Spleen (tissue), 11 donors: ENCODE data around the gene VPS51. TPM values are rescaled to one million over a fixed set of nuclear protein-coding genes. Genes with fewer than 3 reads are reported as not detected.

ENCODE experiments used
- DNase-seq: peaks from one replicate; pipeline ENCODE4 v3.0.0-alpha.2; 2020
- H3K27ac ChIP-seq, 8 donors: fragments of 200-600 bp; sonication (generic) in 7 of 8; 1 replicate in 4 of 8; 2 replicates in 4 of 8; pipeline versions ENCODE4 v1.5.0 to v1.8.0; 2016 to 2021; ENCODE audit warnings: inconsistent platforms in 4 of 8, mild to moderate bottlenecking in 4 of 8, moderate library complexity in 1 of 8
- H3K27me3 ChIP-seq, 7 donors: fragments of 200-600 bp; sonication (generic) in 6 of 7; replicated peaks in 1 of 7; 1 replicate in 4 of 7; 2 replicates in 3 of 7; pipeline versions ENCODE4 v1.5.0 to v1.8.0; 2016 to 2021; ENCODE audit warnings: inconsistent platforms in 3 of 7, mild to moderate bottlenecking in 1 of 7
- H3K36me3 ChIP-seq, 6 donors: fragments of 200-600 bp; sonication (generic) in 5 of 6; 1 replicate in 4 of 6; 2 replicates in 2 of 6; pipeline versions ENCODE4 v1.5.0 to v1.8.0; 2016 to 2021; ENCODE audit warnings: inconsistent platforms in 2 of 6
- H3K4me1 ChIP-seq, 6 donors: fragments of 200-600 bp; sonication (generic) in 5 of 6; 1 replicate in 3 of 6; 2 replicates in 3 of 6; pipeline versions ENCODE4 v1.5.0 to v1.8.0; 2016 to 2021; ENCODE audit warnings: inconsistent platforms in 3 of 6
- H3K4me3 ChIP-seq, 8 donors: fragments of 200-600 bp; sonication (generic) in 7 of 8; 1 replicate in 4 of 8; 2 replicates in 4 of 8; pipeline versions ENCODE4 v1.5.0 to v1.8.0; 2016 to 2021; ENCODE audit warnings: inconsistent platforms in 4 of 8, mild to moderate bottlenecking in 4 of 8, moderate library complexity in 2 of 8
- H3K9me3 ChIP-seq, 8 donors: fragments of 200-600 bp; sonication (generic) in 7 of 8; 1 replicate in 4 of 8; 2 replicates in 4 of 8; pipeline versions ENCODE4 v1.5.0 to v1.8.0; 2016 to 2021; ENCODE audit warnings: inconsistent platforms in 4 of 8
- CTCF ChIP-seq, 11 experiments: fragments of 200-600 bp in 7 of 11; fragments of 450-650 bp in 4 of 11; sonication (generic) in 4 of 11; IDR thresholded peaks in 8 of 11; conservative IDR thresholded peaks in 3 of 11; 1 replicate in 7 of 11; 2 replicates in 4 of 11; pipeline versions ENCODE4 v1.4.0 to v1.8.0; 2016 to 2021; ENCODE audit warnings: antibody characterized with exemption in 11 of 11, inconsistent platforms in 4 of 11, mild to moderate bottlenecking in 1 of 11
- POLR2A ChIP-seq, 3 donors: fragments of 450-650 bp; IDR thresholded peaks; one replicate each; pipeline ENCODE4 v1.5.1; 2017; ENCODE audit warnings: antibody characterized with exemption in 3 of 3, mild to moderate bottlenecking in 1 of 3
- POLR2AphosphoS5 ChIP-seq, 3 donors: sonication (generic); formaldehyde crosslinking; IDR thresholded peaks; one replicate each; pipeline ENCODE4 v1.5.1; 2017; ENCODE audit warnings: antibody characterized with exemption in 3 of 3
- WGBS, 5 donors: extraction: QIAGEN DNeasy Blood & Tissue Kit in 3 of 5; methylation state at CpG; one replicate each; pipeline versions ENCODE4 v1.1.5 to v1.1.7; 2013 to 2018; 5-methylcytosine and 5-hydroxymethylcytosine counted together
- intact Hi-C: fragments of 100-400 bp; cut with DNase I; formaldehyde crosslinking; loops from one replicate; pipeline ENCODE4 v1.15.0; 2023; ENCODE audit warnings: low total_unique reads
- polyA plus RNA-seq, 3 donors: library from polyadenylated mRNA; stranded (reverse); fragments of 200-250 nt; gene quantifications; one replicate each; pipeline ENCODE4 v1.2.1, GENCODE V29; 2013
- total RNA-seq, 7 donors: library from RNA; depleted of rRNA in 3 of 7; stranded (reverse); fragments of >200 nt in 3 of 7; fragmentation: NEBNext Ultra II Directional in 4 of 7; extraction: Animal tissue kit (Norgen Biotek cat#: 25700) in 4 of 7; gene quantifications; one replicate each; pipeline versions ENCODE4 v1.1.0 to v1.2.1, GENCODE V29; 2016 to 2021
- donor health status: healthy with polysubstance abuse.
- donor health status: DM: no; HTN: no; CAD: no; lungs with moderate emphysema.
- donor health status: DM: no; HTN: no; CAD: no.
- donor health status: Bipolar disorder and iron deficiency.
- donor health status: healthy.
- donor health status: DM: no; HTN: no; CAD: no.
- donor health status: DM: yes; HTN: yes; CAD: no.

Gene VPS51
- total and polyA plus RNA-seq, 10 donors: 103 to 570 (median 149) TPM

GRCh38 chr11:65150509-65151299, 54.7 kb downstream of the VPS51 start:
- Histone ChIP-seq H3K27ac (peak overlapping the region in 7 of 8 donors; percentile 17 to 76 (median 58)), H3K4me1 (peaks cover 0 to 45% (median 17%) of the 10 kb centered on the region in 6 donors), H3K4me3 (no peak overlapping the region), H3K27me3 (no peaks in the 10 kb centered on the region), H3K9me3 (peaks cover 0 to 8% (median 0%) of the 10 kb centered on the region in 8 donors), H3K36me3 (no peaks in the 10 kb centered on the region)
- DNase-seq: peak; percentile 82
- peak in 1 of 11 experiments; percentile 13 for TF ChIP-seq CTCF (IDR thresholded peaks at IDR 0.05 in 8 of 11, conservative IDR thresholded peaks at IDR 0.05 in 3 of 11)
- TF ChIP-seq POLR2AphosphoS5 (IDR thresholded peaks at IDR 0.05): peak; percentile 35 to 58 (median 40)
- no peak for TF ChIP-seq POLR2A (IDR thresholded peaks at IDR 0.05)
- intact Hi-C loops: no loop called here
- 19 to 39% (median 29%) methylated on average over 9 to 12 of the region's 12 CpGs for WGBS, 5 donors

GRCh38 chr11:65151331-65151899, 55.4 kb downstream of the VPS51 start:
- peaks cover 0 to 38% (median 17%) of the 10 kb centered on the region in 6 donors for H3K4me1 ChIP-seq
- peak overlapping the region in 6 of 8 donors; percentile 38 to 76 (median 64) for H3K27ac ChIP-seq
- H3K9me3 ChIP-seq: peaks cover 0 to 8% (median 0%) of the 10 kb centered on the region in 8 donors
- no peak for DNase-seq
- intact Hi-C loops: no loop called here
- no peaks in the 10 kb centered on the region for H3K36me3 ChIP-seq
- H3K27me3 ChIP-seq: no peaks in the 10 kb centered on the region
- 47 to 61% (median 57%) methylated on average over 3 of the region's 3 CpGs for WGBS, 5 donors
- no peak for TF ChIP-seq POLR2AphosphoS5 (IDR thresholded peaks at IDR 0.05)
- no peak for TF ChIP-seq POLR2A (IDR thresholded peaks at IDR 0.05)
- no peak for TF ChIP-seq CTCF (IDR thresholded peaks at IDR 0.05 in 8 of 11, conservative IDR thresholded peaks at IDR 0.05 in 3 of 11)
- H3K4me3 ChIP-seq: no peak overlapping the region

DNA sequence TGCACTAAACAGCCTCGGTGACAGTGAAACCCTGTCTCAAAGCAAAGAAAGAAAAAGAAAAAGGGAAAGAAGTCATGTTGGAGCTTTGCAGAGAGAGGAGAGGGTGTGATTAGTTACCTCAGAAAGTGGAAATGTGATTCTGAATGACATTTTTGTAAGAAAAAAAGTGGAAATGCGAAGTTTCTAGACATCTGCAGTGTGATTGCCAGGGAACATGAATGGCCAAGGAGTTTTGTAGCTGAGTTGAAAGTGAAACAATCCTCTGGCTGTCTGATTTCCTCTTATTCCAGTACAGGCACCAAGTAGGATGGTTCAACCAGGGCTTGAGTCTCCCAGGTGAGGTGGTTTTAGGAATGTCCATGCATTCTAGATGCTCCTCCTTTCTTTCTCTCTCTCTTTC, 56.1 kb downstream of the VPS51 start:
- Histone ChIP-seq H3K36me3 (no peaks in the 10 kb centered on the region), H3K4me3 (no peak overlapping the region), H3K4me1 (peaks cover 0 to 35% (median 17%) of the 10 kb centered on the region in 6 donors), H3K27ac (peak overlapping the region in 4 of 8 donors; percentile 4 to 76 (median 72)), H3K27me3 (no peaks in the 10 kb centered on the region), H3K9me3 (peaks cover 0 to 6% (median 0%) of the 10 kb centered on the region in 8 donors)
- intact Hi-C loops: no loop called here
- TF ChIP-seq CTCF (IDR thresholded peaks at IDR 0.05 in 8 of 11, conservative IDR thresholded peaks at IDR 0.05 in 3 of 11) (no peak), POLR2A (IDR thresholded peaks at IDR 0.05) (no peak), POLR2AphosphoS5 (IDR thresholded peaks at IDR 0.05) (no peak)
- DNase-seq: no peak
- 58 to 69% (median 62%) methylated on average over 2 of the region's 2 CpGs for WGBS, 5 donors

DNA sequence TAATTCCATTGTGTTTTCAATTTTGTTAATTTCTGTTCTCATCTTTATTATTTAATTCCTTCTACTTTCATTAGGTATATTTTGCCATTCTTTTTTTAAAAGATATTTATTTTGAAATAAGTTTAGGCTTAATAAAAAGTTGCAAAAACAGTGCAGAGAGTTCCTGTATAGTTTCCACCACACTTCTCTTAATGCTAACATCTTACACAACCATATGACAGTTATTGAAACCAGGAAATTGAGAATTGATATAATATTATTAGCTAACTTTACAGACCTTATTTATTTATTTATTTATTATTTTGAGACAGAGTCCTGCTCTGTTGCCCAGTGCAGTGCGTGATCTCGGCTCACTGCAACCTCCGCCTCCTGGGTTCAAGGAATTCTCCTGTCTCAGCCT, 60.2 kb downstream of the VPS51 start:
- H3K36me3 ChIP-seq: no peaks in the 10 kb centered on the region
- 88 to 97% (median 91%) methylated on average over 3 of the region's 3 CpGs for WGBS, 5 donors
- DNase-seq: peak; percentile 16
- no peak for TF ChIP-seq POLR2AphosphoS5 (IDR thresholded peaks at IDR 0.05)
- no peak for TF ChIP-seq CTCF (IDR thresholded peaks at IDR 0.05 in 8 of 11, conservative IDR thresholded peaks at IDR 0.05 in 3 of 11)
- TF ChIP-seq POLR2A (IDR thresholded peaks at IDR 0.05): no peak
- H3K4me1 ChIP-seq: peaks cover 0 to 15% (median 8%) of the 10 kb centered on the region in 6 donors
- H3K27me3 ChIP-seq: no peaks in the 10 kb centered on the region
- H3K9me3 ChIP-seq: no peaks in the 10 kb centered on the region
- no peak overlapping the region for H3K4me3 ChIP-seq
- intact Hi-C loops: no loop called here
- no peak overlapping the region for H3K27ac ChIP-seq
